ENCODE measurements around the gene VSIG4. TPM values are rescaled to one million over a fixed set of nuclear protein-coding genes. Genes with fewer than 3 reads are reported as not detected.
"Not testable (repeated sequence)": the region's sequence is repeated elsewhere in the genome, so short reads cannot be mapped to it uniquely, and the experiment has no call there.

Gene VSIG4
- polyA plus RNA-seq, 3 donors, result 5.7 to 7.6 (median 5.9) TPM

DNA sequence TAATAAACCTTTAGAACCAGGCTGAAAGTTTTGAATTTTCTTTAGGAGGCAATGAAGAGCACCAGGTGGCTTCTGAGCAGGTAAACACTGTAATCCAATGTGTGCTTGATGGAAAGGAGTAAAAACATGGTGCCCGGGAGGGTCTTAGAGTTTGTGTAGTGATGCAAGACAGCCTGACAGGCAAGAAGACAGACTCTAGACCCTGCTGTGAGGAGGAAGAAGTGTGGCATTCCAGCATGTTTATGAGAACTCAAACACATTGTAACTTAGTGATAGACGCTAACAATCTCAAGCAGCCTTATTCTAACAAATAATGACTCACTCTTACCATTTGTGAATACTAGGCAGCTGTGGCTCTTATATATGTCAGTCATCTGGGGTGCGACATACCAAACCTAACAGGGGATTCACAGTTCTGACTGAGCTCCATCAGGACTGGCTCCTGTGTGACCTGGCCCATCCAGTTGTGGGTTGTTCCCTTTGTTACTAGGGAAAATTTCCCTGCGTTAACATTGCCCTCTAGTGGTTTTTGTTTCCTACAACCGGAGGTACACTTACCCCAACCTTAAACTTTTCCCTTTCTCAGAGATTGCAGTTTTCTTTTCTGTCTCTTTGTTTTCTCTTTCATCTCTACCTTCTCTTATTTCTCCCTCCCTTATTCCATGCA lies 53.8 kb downstream of the VSIG4 start:
- peak; percentile 37 for DNase-seq

DNA sequence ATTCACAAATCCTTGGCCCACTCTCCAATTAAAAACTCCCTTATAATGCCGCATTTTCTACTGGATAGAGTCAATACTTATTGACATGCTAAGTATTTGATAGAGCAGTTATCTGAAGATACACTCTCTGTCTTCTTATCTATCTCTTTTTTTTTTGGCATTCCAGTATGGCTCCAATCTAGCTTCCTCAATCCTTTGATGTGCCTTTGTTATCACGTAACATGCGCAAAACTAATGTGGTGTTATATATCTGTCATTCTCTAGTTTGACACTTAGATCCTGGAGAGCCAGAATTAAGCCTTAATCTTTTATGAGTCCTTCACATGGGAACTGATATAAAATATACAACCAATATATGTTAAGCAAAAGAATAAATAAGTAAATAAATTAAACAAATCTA lies 54.7 kb downstream of the VSIG4 start:
- no peak for DNase-seq

DNA sequence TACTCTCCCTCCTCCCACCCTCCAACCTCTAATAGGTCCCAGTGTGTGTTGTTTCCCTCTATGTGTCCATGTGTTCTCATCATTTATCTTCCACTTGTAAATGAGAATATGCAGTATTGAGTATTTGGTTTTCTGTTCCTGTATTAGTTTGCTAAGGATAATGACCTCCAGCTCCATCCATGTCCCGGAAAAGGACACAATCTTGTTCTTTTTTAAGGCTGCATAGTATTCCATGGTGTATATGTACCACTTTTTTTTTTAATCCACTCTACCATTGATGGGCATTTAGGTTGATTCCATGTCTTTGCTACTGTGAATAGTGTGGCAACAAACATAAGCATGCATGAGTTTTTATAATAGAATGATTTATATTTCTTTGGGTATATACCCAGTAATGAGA lies 62.7 kb downstream of the VSIG4 start:
- DNase-seq, result not testable (repeated sequence)

DNA sequence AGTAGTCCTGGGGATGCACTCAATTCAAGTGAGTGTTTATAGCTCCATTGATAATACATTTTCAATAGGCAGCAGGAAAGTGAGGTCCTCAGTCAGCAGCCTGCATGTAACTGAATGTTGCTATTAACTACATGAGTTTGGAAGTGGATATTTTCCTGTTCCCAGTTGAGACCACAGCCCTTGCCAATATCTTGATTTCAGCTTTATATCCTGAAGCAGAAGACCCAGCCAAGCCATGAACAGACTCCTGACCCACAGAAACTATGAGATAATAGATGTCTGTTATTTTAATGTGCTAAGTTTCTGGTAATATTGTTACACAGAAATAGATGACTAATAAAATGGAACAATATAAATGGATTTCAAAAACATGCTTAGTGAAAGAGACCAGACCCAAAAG lies 63.7 kb downstream of the VSIG4 start:
- no peak for DNase-seq

DNA sequence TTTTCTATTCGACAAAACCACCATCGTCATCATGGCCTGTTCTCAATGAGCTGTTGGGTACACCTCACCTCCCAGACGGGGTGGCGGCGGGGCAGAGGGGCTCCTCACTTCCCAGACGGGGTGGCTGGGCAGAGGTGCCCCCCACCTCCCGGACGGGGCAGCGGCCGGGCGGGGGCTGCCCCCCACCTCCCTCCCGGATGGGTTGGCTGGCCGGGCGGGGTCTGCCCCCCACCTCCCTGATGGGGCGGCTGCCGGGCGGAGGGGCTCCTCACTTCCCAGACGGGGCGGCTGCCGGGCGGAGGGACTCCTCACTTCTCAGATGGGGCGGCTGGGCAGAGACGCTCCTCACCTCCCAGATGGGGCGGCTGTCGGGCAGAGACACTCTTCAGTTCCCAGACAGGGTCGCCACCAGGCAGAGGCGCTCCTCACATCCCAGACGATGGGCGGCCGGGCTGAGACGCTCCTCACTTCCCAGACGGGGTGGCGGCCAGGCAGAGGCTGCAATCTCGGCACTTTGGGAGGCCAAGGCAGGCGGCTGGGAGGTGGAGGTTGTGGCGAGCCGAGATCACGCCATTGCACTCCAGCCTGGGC lies 64.6 kb downstream of the VSIG4 start:
- not testable (repeated sequence) for DNase-seq

Other genes starting within 250 kb of the VSIG4 start
- 10 to 100 TPM; 39.6 to 51.6 (median 45.9) TPM for gene HEPH, start 124.2 kb upstream of the VSIG4 start, polyA plus RNA-seq (ENCODE audit: insufficient read length in 3 of 3)

Measured in renal pelvis (tissue), 4 donors.